Glomerular endothelial cell (primary cell): ENCODE results near the gene NPIPB2. TPM values are rescaled to one million over a fixed set of nuclear protein-coding genes. Genes with fewer than 3 reads are reported as not detected.
"Not testable (repeated sequence)": the region's sequence is repeated elsewhere in the genome, so short reads cannot be mapped to it uniquely, and the experiment has no call there.

ENCODE experiments used
- DNase-seq: peaks from one replicate; pipeline ENCODE4 v3.0.0-alpha.2; 2011; ENCODE audit warnings: low read depth, low spot score; ENCODE audit errors: extremely low read depth
- total RNA-seq: library from RNA; depleted of rRNA; stranded (reverse); fragments of >200 nt; gene quantifications from 2 replicates; pipeline ENCODE4 v1.2.3, GENCODE V29; 2015

Gene NPIPB2
- 2.4 and 9.4 TPM in 2 replicates for total RNA-seq

DNA sequence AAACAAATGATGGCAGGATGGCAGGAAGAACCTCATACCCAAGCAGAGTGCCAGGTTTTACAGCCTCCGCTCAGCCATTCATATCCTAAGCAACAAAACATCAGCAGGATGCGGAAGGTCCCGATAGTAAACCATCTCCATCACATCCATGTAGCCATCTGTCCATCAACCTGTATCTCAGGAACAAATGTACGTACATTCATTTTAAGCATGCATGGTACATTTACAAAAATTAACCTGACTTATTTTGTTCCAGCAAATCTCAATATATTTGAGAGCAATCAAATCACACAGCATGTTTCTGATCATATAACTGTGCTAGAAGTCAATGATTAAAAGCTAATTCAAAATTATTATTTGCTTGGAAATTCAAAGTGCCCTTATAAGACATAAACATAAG, at the start of gene NPIPB2:
Gene NPIPB2 (minus strand): TSS at position 101 of the 400 bp plus-strand sequence. CDS start 0 bp downstream, at position 101.
- not testable (repeated sequence) for DNase-seq

DNA sequence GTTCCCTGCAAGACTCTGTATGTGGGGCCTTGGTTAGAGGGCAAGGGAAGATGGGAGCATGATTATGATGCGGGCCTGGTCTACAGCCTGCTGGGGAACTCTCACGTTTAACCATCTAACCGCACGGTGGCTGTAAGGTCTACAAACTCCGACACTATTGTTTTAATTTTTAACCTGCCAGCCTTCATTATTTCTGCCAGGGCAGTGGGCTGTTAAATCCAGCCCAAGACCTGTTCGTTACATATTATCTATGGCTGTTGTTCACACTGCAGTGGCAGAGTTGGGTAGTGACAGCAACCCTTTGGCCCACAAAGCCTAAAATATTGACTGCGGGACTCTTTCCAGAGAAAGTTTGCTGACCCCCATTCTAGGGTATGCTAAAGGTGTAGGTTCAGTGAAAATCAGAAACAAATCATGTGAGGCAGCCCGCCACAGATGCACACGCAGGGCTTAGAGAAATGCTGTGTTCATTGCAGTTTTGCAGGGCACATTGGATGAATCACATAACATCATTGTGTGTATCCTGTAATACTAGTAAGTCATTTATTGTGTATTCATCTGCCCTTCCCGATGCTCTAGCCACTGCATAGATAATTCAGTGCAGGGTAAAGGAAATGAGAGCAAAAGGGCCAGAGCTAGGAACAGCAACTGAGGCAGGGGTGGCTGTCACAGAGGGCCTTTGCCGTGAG, 49.0 kb upstream of the NPIPB2 start:
- no peak for DNase-seq

DNA sequence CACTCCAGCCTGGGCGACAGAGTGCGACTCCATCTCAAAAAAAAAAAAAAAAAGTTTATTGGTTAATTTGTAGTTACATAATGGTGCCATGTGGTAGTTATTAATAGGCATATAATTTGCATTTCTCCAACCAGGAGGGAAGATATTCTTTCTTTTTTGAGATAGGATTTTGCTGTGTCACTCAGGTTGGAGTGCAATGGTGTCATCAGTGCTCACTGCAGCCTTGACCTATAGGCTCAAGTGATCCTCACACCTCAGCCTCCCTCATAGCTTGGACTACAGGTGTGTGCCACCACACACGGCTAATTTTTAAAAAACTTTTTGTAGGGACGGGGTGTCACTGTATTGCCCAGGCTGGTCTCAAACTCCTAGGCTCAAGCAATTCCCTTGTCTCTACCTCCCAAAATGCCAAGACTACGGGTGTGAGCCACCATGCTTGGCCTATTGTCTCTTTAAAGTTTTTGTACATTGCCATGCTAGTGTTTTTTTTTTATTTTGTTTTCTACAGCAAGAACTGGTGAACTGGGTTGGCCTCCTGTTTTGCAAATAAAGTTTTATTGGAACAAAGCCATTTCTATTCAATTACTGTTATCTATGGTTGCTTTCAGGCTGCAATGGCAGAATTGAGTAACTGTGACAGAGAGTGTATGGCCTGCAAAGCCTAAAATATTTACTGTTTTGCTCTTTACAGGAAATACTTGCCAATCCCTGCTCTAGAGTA, 46.6 kb upstream of the NPIPB2 start:
- no peak for DNase-seq

DNA sequence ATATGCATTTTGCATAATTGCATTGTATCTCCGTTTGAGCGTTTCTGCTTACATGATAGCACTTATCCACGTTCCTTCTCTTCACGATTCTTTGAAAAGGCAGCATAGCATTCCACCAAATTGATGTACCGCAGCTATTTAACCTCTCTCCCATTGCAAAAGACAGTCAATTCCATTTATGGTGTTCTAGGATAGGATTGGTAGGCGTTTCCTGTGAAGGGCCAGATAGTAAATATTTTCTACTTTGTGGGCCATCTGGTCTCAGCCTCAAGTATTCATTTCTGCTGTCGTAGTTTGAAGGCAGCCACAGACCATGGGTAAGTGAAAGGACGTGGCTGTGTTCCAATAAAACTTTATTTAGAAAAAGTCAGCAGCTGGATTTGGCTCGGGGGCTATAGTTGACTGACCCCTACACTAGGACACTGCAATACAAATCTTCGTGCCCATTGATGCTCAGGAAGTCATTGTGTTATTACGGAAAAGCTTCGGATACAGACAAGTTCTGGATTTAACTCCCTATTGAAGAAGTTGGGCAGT, 44.7 kb upstream of the NPIPB2 start:
- DNase-seq: no peak

DNA sequence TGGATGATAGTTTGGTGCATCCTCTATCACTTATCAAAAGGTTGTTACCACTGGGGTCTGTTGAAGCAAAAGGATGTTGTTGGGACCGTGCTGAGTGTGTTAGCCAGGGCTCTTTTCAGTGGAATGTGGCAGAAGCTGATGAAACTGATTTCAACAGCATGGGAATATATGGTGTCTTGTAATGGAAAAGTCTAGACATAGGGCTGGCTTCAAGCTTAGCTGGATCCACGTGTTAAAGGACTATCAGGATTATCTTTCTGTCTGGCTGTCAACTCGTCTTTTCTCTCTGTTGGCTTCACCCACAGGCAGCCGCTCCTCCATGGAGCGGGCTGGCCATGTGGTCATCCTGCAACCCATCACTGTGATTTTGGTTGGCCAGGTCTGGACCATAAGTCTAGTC, 43.4 kb upstream of the NPIPB2 start:
- DNase-seq: no peak

GRCh38 chr16:11980136-11980844, 38.4 kb upstream of the NPIPB2 start:
- DNase-seq: no peak

- no peak for DNase-seq
Observed at GRCh38 chr16:11979013-11979672, 37.3 kb upstream of the NPIPB2 start.

GRCh38 chr16:11978080-11978479, 36.2 kb upstream of the NPIPB2 start:
- DNase-seq: no peak

DNA sequence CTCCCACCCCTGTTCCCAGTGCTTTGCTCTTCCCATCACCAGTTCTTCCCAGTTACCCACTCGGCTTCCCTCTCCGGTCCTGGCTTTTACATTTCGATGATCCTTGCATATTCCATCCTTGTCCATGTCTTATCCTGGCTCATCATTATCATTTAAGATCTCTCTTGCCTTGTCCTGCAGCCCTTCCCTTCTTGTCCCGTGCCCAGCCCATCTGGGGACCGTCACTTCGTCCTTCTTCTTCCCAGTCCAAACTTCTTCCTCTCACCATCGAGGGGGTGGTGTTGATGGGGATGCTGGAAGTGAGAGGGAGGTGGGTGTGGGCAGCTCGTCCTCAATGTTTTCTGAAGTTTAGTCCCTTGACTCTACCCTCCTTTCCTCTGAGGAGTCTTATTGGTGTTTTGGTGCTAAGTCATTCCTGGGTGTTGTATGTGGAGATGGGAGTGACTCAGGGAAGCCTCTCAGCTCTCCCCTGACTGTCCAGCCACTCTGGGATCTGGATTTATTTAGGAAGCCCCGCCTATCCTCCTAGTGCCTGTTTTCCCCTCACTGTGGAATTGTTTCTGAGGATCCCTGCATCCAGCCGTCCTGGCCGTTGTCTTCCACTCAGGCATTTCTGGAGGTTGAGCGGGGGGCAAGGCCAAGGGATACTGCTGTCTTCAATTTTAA, 35.7 kb upstream of the NPIPB2 start:
- no peak for DNase-seq

- no peak for DNase-seq
Observed at GRCh38 chr16:11976850-11977375, 35.1 kb upstream of the NPIPB2 start.

DNA sequence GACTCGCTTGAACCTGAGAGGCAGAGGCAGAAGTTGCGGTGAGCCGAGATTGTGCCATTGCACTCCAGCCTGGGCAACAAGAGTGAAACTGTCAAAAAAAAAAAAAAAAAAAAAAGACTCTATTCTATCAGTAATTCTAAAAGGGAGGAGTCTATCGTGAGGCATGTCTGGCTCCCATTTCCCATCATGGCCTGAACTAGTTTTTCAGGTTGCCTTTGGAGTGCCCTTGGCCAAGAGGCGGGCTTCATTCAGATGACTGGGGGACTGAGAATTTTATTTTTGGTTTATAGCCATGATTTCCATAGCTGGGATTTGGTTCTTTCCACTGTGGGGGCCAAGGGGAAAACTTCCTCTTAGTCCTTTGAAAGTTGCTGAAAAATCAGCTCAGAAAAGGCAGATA, 31.2 kb upstream of the NPIPB2 start:
- DNase-seq: no peak

GRCh38 chr16:11972128-11972527, 30.3 kb upstream of the NPIPB2 start:
- DNase-seq: no peak

DNA sequence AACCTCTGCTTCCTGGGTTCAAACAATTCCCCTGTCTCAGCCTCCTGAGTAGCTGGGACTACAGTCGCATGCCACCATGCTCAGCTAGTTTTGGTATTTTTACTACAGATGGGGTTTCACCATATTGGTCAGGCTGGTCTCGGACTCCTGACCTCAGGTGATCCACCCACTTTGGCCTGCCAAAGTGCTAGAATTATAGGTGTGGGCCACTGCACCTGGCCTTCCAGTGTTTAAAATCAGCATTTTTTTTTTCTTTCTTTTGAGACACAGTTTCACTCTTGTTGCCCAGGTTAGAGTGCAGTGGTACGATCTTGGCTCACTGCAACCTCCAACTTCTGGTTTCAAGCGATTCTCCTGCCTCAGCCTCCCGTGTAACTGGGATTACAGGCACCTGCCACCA, 28.4 kb upstream of the NPIPB2 start:
- DNase-seq: not testable (repeated sequence)

- no peak for DNase-seq
Observed at GRCh38 chr16:11968577-11968976, 26.7 kb upstream of the NPIPB2 start.

- DNase-seq: no peak
Observed at GRCh38 chr16:11967195-11967911, 25.5 kb upstream of the NPIPB2 start.

DNA sequence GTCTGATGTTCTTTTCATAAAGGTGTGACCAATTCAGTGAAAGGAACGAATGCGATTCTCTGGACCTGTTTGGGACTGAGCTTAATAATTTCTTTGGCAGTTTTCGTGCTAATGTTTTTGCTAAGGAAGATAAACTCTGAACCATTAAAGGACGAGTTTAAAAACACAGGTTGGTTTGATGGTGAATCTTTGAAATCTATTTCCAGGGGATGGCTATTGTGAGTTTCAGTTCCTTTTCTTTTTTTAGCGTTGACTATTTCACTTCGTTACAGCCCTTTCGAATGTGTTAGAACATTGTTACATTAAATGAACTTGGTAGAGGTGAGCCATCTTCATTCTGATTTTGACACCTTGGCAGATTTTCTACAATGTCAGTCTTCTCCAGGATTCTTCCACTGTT, 24.3 kb upstream of the NPIPB2 start:
- no peak for DNase-seq

DNA sequence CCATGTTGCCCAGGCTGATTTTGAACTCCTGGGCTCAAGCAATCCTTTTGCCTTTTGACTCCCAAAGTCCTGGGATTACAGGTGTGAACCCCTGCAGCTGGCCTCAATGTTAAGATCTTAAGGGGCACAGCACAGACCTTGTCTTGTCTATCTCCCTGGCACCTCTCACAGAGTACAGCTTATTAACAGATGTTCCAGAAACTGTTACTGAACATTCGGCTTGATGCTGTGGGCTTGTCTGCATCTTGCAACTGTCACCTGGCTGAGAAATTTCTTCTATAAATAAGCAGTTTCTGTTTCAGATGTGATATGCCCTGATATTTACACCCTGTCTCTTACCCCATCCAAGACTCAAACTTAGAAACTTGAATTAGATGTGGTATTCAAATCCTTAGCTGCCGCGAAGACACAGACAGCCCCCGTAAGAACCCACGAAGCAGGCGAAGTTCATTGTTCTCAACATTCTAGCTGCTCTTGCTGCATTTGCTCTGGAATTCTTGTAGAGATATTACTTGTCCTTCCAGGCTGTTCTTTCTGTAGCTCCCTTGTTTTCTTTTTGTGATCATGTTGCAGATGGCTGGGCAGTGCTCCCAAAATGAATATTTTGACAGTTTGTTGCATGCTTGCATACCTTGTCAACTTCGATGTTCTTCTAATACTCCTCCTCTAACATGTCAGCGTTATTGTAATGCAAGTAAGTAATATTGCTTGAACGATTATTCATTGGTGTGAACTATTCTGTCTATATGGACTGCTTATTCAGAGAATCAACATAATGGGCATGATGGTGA, 23.1 kb upstream of the NPIPB2 start, which contains the start of gene TNFRSF17:
Gene TNFRSF17 (plus strand): TSS at position 450 of the 791 bp plus-strand sequence. CDS start 115 bp downstream, at position 565.
- DNase-seq: no peak

DNA sequence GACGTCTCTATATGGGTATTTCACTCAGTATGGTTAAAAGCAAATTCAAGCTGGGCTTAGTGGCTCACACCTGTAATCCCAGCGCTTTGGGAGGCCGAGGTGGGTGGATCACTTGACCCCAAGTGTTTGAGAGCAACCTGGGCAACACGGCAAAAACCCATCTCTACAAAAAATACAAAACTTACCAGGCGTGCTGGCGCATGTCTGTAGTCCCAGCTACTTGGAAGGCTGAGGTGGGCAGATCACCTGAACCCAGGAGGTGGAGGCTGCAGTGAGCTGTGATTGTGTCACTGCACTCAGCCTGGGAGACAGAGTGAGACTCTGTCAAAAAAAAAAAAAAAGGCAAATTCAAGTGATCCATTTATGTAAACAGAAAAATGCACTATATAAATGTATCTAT, 21.9 kb upstream of the NPIPB2 start:
- no peak for DNase-seq

GRCh38 chr16:11962978-11963377, 21.1 kb upstream of the NPIPB2 start:
- DNase-seq: not testable (repeated sequence)
